GM19324 (cell line): ENCODE results near the gene SMPD4.
"Not testable (repeated sequence)": the region's sequence is repeated elsewhere in the genome, so short reads cannot be mapped to it uniquely, and the experiment has no call there.

Experiments used
- ATAC-seq: cut with Tn5 transposase; IDR thresholded peaks from one replicate; pipeline ENCODE4 v1.9.1; 2021; ENCODE audit warnings: mild to moderate bottlenecking, moderate library complexity; ENCODE audit not compliant: unreplicated experiment, low FRiP score

Gene SMPD4

DNA sequence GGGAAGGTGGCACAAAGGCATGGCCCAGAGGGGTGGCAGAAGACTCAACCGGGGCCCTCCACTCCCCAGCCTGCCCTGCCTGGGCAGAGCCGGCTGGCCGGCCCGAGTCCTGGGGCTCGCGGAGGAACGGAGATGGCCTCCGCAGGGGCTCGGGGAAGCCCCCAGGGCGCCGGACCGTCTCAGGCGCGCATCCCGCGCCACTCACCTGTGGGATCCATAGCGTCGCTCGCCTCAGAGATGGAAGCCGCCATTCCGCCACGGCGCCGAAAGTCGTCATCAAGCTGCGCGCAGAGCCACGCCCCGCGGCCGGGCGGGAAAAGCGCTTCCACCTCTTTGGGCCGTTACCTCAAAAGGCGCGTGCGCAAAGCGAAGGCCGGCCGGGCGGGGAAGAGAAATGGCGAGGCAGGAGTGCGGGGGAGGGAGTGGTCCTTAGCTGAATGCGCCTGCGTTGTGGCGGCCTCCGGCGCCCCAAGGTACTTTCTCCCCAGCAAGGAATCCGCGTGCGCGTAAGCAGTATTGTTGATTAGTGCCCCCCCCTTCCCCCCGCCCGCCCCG lies at the start of gene SMPD4:
SMPD4 (minus strand) TSS at position 278 of the 555 bp plus-strand sequence. CDS start 5,010 bp downstream, outside the sequence.
- ATAC-seq = peak; percentile 66

DNA sequence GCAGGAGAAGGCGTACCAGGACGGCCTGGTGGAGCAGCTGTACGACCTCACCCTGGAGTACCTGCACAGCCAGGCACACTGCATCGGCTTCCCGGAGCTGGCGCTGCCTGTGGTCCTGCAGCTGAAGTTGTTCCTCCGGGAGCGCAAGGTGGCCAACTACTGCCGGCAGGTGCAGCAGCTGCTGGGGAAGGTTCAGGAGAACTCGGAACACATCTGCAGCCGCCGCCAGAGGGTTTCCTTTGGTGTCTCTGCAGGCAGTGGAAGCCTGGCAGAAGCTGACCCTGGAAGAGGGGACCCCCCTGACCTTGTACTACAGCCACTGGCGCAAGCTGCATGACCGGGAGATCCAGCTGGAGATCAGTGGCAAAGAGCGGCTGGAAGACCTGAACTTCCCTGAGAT lies 49.5 kb upstream of the SMPD4 start:
- not testable (repeated sequence) for ATAC-seq

DNA sequence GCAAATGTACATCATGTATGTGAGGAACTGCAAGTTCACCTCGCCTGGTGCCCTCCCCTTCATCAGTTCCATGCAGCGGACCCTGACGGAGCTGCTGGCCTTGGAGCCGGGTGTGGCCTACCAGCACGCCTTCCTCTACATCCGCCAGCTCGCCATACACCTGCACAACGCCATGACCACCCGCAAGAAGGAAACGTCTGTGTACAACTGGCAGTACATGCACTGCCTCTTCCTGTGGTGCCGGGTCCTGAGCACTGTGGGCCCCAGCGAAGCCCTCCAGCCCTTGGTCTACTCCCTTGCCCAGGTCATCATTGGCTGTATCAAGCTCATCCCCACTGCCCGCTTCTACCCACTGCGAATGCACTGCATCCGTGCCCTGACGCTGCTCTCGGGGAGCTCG lies 49.0 kb upstream of the SMPD4 start:
- ATAC-seq = not testable (repeated sequence)

DNA sequence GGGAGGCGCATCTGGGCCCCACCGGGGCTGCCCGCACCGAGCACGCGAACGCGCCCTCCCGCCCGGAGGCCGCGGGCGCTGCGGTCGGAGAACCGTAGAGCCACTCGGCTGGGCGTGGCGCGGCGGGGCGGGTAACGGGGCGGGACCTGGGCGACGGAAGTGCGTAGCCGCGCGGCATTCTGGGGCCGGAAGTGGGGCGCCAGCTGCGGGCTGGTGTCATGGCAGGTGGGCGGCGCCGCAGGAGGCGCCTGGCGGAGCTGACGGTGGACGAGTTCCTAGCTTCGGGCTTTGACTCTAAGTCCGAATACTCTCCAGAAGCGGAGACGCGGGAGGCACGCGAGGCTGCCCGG lies 47.7 kb upstream of the SMPD4 start:
- ATAC-seq = peak; percentile 96

- not testable (repeated sequence) for ATAC-seq
Observed at GRCh38 chr2:130228467-130229160, 47.2 kb upstream of the SMPD4 start.

- ATAC-seq = not testable (repeated sequence)
Observed at GRCh38 chr2:130228005-130228404, 46.6 kb upstream of the SMPD4 start.

DNA sequence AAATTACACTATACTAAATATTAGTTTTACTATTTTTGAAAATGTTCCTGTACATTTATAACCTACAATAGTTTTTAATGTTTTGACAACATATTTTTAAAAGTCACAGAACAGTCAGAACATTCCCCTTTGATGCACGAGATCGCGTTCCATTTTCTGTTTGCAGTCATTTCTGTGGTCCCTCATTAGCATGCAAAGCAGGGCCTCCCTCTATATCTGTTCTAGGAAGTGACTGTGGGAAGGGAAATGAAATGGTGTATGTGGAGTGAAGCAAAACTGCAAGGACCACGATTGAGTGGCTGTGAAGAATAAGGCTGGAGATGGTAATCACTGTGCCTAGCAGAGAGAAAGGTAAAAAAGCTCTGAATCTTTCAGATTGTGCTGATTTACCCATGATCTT lies 41.1 kb upstream of the SMPD4 start:
- not testable (repeated sequence) for ATAC-seq

DNA sequence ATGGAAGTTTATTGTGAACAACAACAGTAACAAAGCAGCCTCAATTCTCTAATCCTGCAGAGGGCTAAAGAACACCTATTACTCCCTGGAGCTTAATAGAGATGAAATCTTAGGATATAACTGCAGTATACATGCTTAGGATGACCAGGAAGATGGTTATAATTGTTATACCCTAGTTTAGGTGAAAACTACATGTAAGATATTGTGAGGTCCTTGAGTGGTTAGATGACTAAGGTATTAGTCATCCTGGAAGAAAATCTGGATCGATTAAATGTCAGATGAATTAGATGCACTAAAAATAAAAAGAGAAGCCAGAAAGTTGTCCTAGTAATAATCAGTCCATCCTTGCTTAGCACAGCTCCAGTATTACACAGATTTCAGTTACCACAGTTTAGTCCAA lies 39.1 kb upstream of the SMPD4 start:
- ATAC-seq = not testable (repeated sequence)

GRCh38 chr2:130219147-130219546 lies 37.7 kb upstream of the SMPD4 start:
- ATAC-seq = not testable (repeated sequence)

GRCh38 chr2:130207051-130207450 lies 25.6 kb upstream of the SMPD4 start:
- ATAC-seq = not testable (repeated sequence)

GRCh38 chr2:130203150-130203549 lies 21.7 kb upstream of the SMPD4 start:
- ATAC-seq = not testable (repeated sequence)

- not testable (repeated sequence) for ATAC-seq
Observed at GRCh38 chr2:130202518-130202917, 21.1 kb upstream of the SMPD4 start.

DNA sequence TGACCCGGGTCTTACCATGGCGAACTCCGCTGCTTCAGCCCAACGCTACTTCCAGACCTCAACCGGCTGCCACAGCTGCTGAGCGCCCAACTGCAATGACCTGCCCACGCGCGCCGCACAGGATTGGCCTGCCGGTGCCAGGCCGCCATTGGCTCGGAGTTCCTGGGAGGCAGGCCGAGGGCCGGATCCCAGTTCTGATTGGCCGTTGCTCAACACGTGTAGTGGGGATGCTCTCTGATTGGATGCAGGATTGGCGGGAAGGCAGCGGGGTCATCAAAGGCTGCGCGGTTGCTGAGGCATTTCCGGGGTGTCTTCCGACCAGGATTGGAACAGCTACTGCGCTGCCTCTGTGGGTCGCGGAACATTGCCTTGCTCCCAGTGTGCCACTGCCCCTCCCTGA lies 16.9 kb upstream of the SMPD4 start, which contains the start of gene TUBA3E:
TUBA3E (minus strand) TSS at position 97 of the 400 bp plus-strand sequence; CDS start at position 18, 79 bp downstream.
- no peak for ATAC-seq

GRCh38 chr2:130196052-130196451 lies 14.7 kb upstream of the SMPD4 start:
- not testable (repeated sequence) for ATAC-seq

DNA sequence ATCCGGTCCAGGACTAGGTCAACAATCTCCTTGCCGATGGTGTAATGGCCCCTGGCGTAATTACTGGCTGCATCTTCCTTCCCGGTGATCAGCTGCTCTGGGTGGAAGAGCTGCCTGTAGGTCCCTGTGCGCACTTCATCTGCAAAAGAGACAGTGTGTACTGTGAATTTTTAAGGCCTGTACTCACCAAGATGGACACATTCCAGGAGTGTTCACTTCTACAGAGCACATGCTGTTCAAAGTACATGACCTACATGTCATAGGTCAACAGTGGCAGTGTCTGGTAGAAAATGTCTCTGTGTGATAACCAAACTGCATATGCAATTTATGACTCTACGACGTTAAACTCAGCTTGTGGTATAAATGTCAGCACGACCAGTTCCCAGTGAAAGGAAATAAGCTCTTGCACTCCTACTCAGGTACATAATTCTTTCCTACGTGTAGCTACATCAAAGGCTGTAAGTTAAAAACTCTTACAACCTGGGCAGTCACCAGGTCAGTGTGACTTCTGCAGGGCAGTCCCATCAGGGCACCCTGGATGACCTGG lies 13.8 kb upstream of the SMPD4 start:
- not testable (repeated sequence) for ATAC-seq

GRCh38 chr2:130193824-130194223 lies 12.4 kb upstream of the SMPD4 start:
- ATAC-seq = not testable (repeated sequence)

GRCh38 chr2:130192451-130192850 lies 11.0 kb upstream of the SMPD4 start:
- not testable (repeated sequence) for ATAC-seq

GRCh38 chr2:130191319-130191718 lies 9.9 kb upstream of the SMPD4 start:
- ATAC-seq = not testable (repeated sequence)

DNA sequence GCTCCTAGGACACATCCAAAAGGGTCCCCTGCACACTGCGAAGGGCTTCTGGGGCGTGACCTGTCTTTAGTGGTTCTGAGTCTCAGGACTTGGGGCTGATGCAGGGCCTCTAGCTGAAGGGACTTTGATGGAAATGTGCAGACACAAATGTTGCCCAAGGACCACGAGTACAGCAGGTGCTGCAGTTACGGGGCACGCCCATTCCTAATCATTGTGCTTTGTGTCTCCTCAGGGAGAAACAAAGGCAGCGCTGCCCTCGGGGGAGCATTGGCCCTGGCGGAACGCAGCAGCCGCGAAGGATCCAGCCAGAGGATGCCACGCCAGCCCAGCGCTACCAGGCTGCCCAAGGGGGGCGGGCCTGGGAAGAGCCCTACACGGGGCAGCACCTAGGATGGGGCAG lies 8.8 kb upstream of the SMPD4 start:
- no peak for ATAC-seq

DNA sequence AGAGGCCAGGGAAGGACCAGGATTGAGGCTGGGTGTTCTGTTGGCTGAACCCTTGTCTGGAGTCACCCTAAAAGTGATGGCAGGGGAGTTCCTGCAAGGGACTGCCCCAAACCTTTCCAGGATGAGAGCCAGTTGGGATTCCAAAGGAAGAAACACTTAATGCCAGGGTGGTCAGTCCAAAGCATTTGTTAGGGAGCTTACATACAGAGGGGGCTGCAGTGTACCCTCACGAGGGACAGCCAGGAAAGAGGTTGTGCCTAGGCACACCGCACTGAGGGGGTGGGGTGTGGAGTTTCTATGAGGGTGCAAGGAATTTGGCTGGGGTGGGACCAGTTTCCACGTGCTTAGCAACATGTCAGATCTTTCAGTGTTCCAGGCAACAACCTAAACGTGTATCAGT lies 7.6 kb upstream of the SMPD4 start:
- not testable (repeated sequence) for ATAC-seq

- not testable (repeated sequence) for ATAC-seq
Observed at GRCh38 chr2:130187859-130188792, 6.7 kb upstream of the SMPD4 start.
